Airway epithelial cell (primary cell): ENCODE data around the gene ADAR. TPM values are rescaled to one million over a fixed set of nuclear protein-coding genes. Genes with fewer than 3 reads are reported as not detected.

ENCODE experiments used
- total RNA-seq: library from RNA; depleted of rRNA; stranded (reverse); fragments of >200 nt; gene quantifications from 2 replicates; pipeline ENCODE4 v1.2.3, GENCODE V29; 2015

ADAR gene
- 47.3 and 63.8 TPM in 2 replicates for total RNA-seq

GRCh38 chr1:154607609-154608396 is at the start of gene ADAR:
Gene ADAR, minus strand, starts transcription at chr1:154608186. Its CDS starts 180 bp downstream, at chr1:154608006.

GRCh38 chr1:154567386-154568156 is 40.4 kb downstream of the ADAR start, which contains the start of gene CHRNB2:
Gene CHRNB2, plus strand, starts transcription at chr1:154567778. Its CDS starts 267 bp downstream, at chr1:154568045.

GRCh38 chr1:154557939-154558719 is 49.9 kb downstream of the ADAR start, which contains the start of gene UBE2Q1:
Gene UBE2Q1, minus strand, starts transcription at chr1:154558662. Its CDS starts 109 bp downstream, at chr1:154558553.

Other genes with a start within 250 kb of the ADAR start
- 35.9 and 41.9 TPM in 2 replicates for gene IL6R, start 202.8 kb downstream of the ADAR start, total RNA-seq
- not detected in 2 replicates for gene TDRD10, start 106.0 kb downstream of the ADAR start, total RNA-seq
- not detected in 2 replicates for gene SHE, start 105.8 kb downstream of the ADAR start, total RNA-seq
- gene UBE2Q1, start 49.5 kb downstream of the ADAR start, total RNA-seq: 18.0 and 30.1 TPM in 2 replicates
- gene CHRNB2, start 40.4 kb downstream of the ADAR start, total RNA-seq: not detected in 2 replicates